GM12878 (cell line): ENCODE results near the gene DNAH8. TPM values are rescaled to one million over a fixed set of nuclear protein-coding genes. Genes with fewer than 3 reads are reported as not detected.

Experiments used
- ATAC-seq: fragments of 200-7000 bp; cut with Tn5 transposase; 3 replicates; pipeline ENCODE4 v1.9.1; 2020; ENCODE audit warnings: mild to moderate bottlenecking, moderate library complexity
- BruUV-seq: library from RNA; stranded (reverse); fragments of 400-500 nt; replicated peaks from 2 replicates; lab custom pipeline; 2021; lab: Mats Ljungman, UMichigan
- CTCF ChIA-PET: fragments of 300-600 bp; sonication (Branson Sonifier 250); formaldehyde crosslinking; extraction: SDS; loops from one replicate; lab custom pipeline; 2021; ENCODE audit warnings: inconsistent platforms; lab: Yijun Ruan, JAX
- POLR2A ChIA-PET: fragments of 350-600 bp; formaldehyde crosslinking; extraction: SDS; loops from one replicate; lab custom pipeline; 2021; ENCODE audit warnings: inconsistent platforms; lab: Charles Lee
- RAD21 ChIA-PET: fragments of 300-600 bp; sonication (Branson Sonifier 250); formaldehyde crosslinking; loops from one replicate; lab custom pipeline; 2023; ENCODE audit warnings: antibody characterized with exemption; ENCODE audit not compliant: unreplicated experiment; lab: Charles Lee
- SMC1A ChIA-PET: fragments of 300-600 bp; sonication (Branson Sonifier 250); formaldehyde crosslinking; loops from one replicate; lab custom pipeline; 2023; ENCODE audit not compliant: unreplicated experiment, uncharacterized antibody; lab: Charles Lee
- DNase-seq: peaks from one replicate; pipeline ENCODE4 v3.0.0-alpha.2; 2011; ENCODE audit warnings: low read depth, low spot score
- FAIRE-seq: peaks from 3 replicates; lab custom pipeline; 2011; peaks lifted over from hg19 to GRCh38; lab: Jason Lieb, UNC
- H2AFZ ChIP-seq: 2 replicates; pipeline ENCODE4 v1.6.0; 2011; ENCODE audit warnings: low read depth, low read length, control low read depth; ENCODE audit not compliant: control insufficient read depth
- H3K27ac ChIP-seq: 2 replicates; pipeline ENCODE4 v1.5.1; 2011; ENCODE audit warnings: control low read depth; ENCODE audit not compliant: control insufficient read depth, insufficient read depth
- H3K27me3 ChIP-seq, 2 experiments: replicated peaks in 1 of 2; 2 replicates each; pipeline versions ENCODE4 v1.6.0 to v1.6.1; 2011; ENCODE audit warnings: low read length in 1 of 2; ENCODE audit not compliant: control insufficient read depth in 2 of 2, insufficient read depth in 2 of 2
- H3K36me3 ChIP-seq, 2 experiments: 2 replicates each; pipeline ENCODE4 v1.5.1; 2011; ENCODE audit warnings: low read length in 1 of 2; ENCODE audit not compliant: control insufficient read depth in 2 of 2, insufficient read depth in 2 of 2
- H3K4me1 ChIP-seq: 2 replicates; pipeline ENCODE4 v1.6.1; 2011; ENCODE audit warnings: mild to moderate bottlenecking, low read length, moderate library complexity, mixed read lengths; ENCODE audit not compliant: control insufficient read depth, insufficient read depth
- H3K4me2 ChIP-seq: 2 replicates; pipeline ENCODE4 v1.6.0; 2011; ENCODE audit warnings: control low read depth; ENCODE audit not compliant: control insufficient read depth, insufficient read depth
- H3K4me3 ChIP-seq: fragments of 200-600 bp; sonication (generic); 2 replicates; pipeline ENCODE4 v1.5.1; 2016
- H3K79me2 ChIP-seq: 2 replicates; pipeline ENCODE4 v1.6.0; 2011; ENCODE audit warnings: low read length; ENCODE audit not compliant: control insufficient read depth, insufficient read depth
- H3K9ac ChIP-seq: 2 replicates; pipeline ENCODE4 v1.8.0; 2011; ENCODE audit warnings: low read length, control low read depth, mixed read lengths; ENCODE audit not compliant: control insufficient read depth, insufficient read depth
- H3K9me3 ChIP-seq: replicated peaks from 3 replicates; pipeline ENCODE4 v1.5.1; 2011; ENCODE audit warnings: mild to moderate bottlenecking, low read length; ENCODE audit not compliant: control insufficient read depth, insufficient read depth
- H4K20me1 ChIP-seq: 2 replicates; pipeline ENCODE4 v1.6.0; 2011; ENCODE audit not compliant: control insufficient read depth, insufficient read depth
- BHLHE40 ChIP-seq, 2 experiments: fragments of 450-650 bp in 1 of 2; IDR thresholded peaks; 2 replicates each; pipeline ENCODE4 v1.6.1; 2011 to 2017; ENCODE audit warnings: low read depth in 2 of 2, borderline replicate concordance in 1 of 2, improper control_type of control experiment in 1 of 2, low read length in 1 of 2, mild to moderate bottlenecking in 1 of 2
- CEBPZ ChIP-seq: fragments of 150-350 bp; IDR thresholded peaks from 2 replicates; pipeline ENCODE4 v1.6.1; 2016; ENCODE audit warnings: low read depth, low read length
- SMAD1 ChIP-seq: fragments of 450-650 bp; IDR thresholded peaks from 2 replicates; pipeline ENCODE4 v1.6.1; 2018; ENCODE audit warnings: mild to moderate bottlenecking, low read depth; ENCODE audit not compliant: partially characterized antibody
- SREBF1 ChIP-seq: IDR thresholded peaks from 2 replicates; pipeline ENCODE4 v1.6.1; 2012; ENCODE audit warnings: mild to moderate bottlenecking, low read length
- WGBS: methylation state at CpG from one replicate; pipeline ENCODE4 v1.1.6; 2016; ENCODE audit warnings: low lambda C conversion rate; ENCODE audit not compliant: insufficient replicate concordance, insufficient coverage; ENCODE audit errors: missing lambda C conversion rate; 5-methylcytosine and 5-hydroxymethylcytosine counted together
- in situ Hi-C: fragments of 300-500 bp; cut with MboI; formaldehyde crosslinking; loops from 9 replicates; pipeline ENCODE4 v1.14.3; 2018; ENCODE audit warnings: mixed read lengths
- intact Hi-C: fragments of 100-400 bp; cut with micrococcal nuclease; formaldehyde crosslinking; loops from one replicate; pipeline ENCODE4 v1.14.2; 2022; ENCODE audit not compliant: unreplicated experiment
- polyA plus RNA-seq, 11 experiments: library from polyadenylated mRNA; depleted of rRNA in 4 of 11; unstranded in 6 of 11; stranded (reverse) in 5 of 11; fragments of >200 nt; fragmentation: Nextera tagmentation in 4 of 11; fragmentation: Illumina TruSeq in 1 of 11; extraction: Ambion mirVana in 4 of 11; extraction: Trizol in 1 of 11; gene quantifications; 1 replicate in 1 of 11; 2 replicates in 10 of 11; pipeline versions ENCODE4 v1.2.1 to v1.2.3, GENCODE V29; 2011 to 2016; ENCODE audit warnings: inconsistent platforms in 2 of 11, missing spikeins in 2 of 11, low read depth in 1 of 11
- total RNA-seq, 4 experiments: library from RNA; depleted of rRNA in 3 of 4; stranded (reverse); fragments of >200 nt in 3 of 4; fragmentation: Illumina TruSeq in 1 of 4; extraction: Trizol in 1 of 4; gene quantifications; 2 replicates each; pipeline versions ENCODE4 v1.2.1 to v1.2.3, GENCODE V29; 2013 to 2021

The DNAH8 gene
- total and polyA plus RNA-seq, 10 of the 15 experiments (the other 5 are each of a cell fraction or from before 2014, with no cell fraction given): 0.02 to 0.34 (median 0.10) TPM; not detected in 3

- TF ChIP-seq CEBPZ: no peak
These were observed 334.6 kb downstream of the DNAH8 start (continued) for GRCh38 chr6:39049575-39050283.

DNA sequence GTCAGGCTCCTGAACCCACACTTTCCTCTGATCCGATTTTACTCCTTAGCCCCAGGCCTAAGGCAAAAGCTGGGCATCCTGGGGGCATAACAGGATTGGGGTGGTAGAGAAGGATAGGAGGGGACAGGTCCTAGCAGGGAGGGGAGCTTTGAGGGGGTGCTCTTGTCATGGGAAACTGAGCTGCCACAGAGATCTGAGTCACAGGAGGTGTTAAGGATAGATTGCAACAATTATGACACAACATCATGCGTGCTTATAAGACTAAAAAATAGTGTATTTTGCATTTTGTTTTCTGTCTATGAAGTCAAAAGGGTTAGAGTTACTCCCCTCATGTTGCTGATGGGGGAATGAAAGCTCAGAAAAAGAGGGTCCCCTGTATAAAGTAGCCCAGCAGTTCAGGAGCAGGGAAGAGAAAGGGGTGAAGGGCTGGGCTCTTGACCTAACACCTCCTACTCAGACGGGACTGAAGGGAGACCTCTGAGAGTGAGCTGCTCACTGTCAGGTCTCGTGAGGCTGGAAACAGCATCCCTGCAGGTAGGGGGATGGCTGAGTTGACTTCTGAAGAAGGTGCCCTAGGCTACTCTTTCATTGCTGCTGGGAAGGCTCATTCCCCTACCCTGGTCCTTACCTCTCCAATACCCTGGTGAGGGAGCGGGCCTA, 335.5 kb downstream of the DNAH8 start:
- in situ Hi-C loops: no loop called here
- 9% methylated on average over 5 of the region's 5 CpGs for WGBS
- no peak for TF ChIP-seq SREBF1
- TF ChIP-seq SMAD1: no peak
- 0 out of 4 replicates have a peak, but pooled peaks of 1 of the 2 experiments have one; percentile 8 for TF ChIP-seq BHLHE40 (IDR thresholded peaks at IDR 0.05; ENCODE audit: borderline replicate concordance in 1 of 2, low read depth in 2 of 2, low read length in 1 of 2)
- TF ChIP-seq, all 136 proteins: peak for 1
- Histone ChIP-seq H3K36me3 (no peaks in the 10 kb centered on the region), H3K4me1 (no peaks in the 10 kb centered on the region; the same call in 1 of the 2 replicates), H3K4me3 (no peak overlapping the region), H3K9ac (no peak overlapping the region), H3K4me2 (no peak overlapping the region), H3K27ac (no peak overlapping the region), H3K9me3 (no peaks in the 10 kb centered on the region), H4K20me1 (0 out of 2 replicates have a peak, but pooled peaks cover 3% of the 10 kb centered on the region), H3K27me3 (peaks cover 8 to 16% of the 10 kb centered on the region in 2 experiments), H2AFZ (no peak overlapping the region), H3K79me2 (no peaks in the 10 kb centered on the region)
- ATAC-seq (no peak), DNase-seq (no peak), FAIRE-seq (no peak)
- intact Hi-C loops: no loop called here
- POLR2A ChIA-PET: no interaction called here
- SMC1A ChIA-PET: no interaction called here
- BruUV-seq: no TSS peak
- CTCF ChIA-PET: interaction anchor here (0.9 to 1.4 kb wide), 2 partner anchors 21 to 40 kb away, joined by 3 read pairs; no protein-coding TSS in a partner anchor
- RAD21 ChIA-PET: no interaction called here
